Pulmonary artery endothelial cell (primary cell): ENCODE data around the gene ITPR1. TPM values are rescaled to one million over a fixed set of nuclear protein-coding genes. Genes with fewer than 3 reads are reported as not detected.

Experiments
- DNase-seq: peaks from one replicate; pipeline ENCODE4 v3.0.0-alpha.2; 2011; ENCODE audit warnings: low read depth, low spot score
- total RNA-seq: library from RNA; depleted of rRNA; stranded (reverse); fragments of >200 nt; gene quantifications from 2 replicates; pipeline ENCODE4 v1.2.3, GENCODE V29; 2014

Gene ITPR1
- total RNA-seq, 1 donor from 2014 or later = 15.2 TPM

GRCh38 chr3:4739289-4740236 is 246.4 kb downstream of the ITPR1 start:
- DNase-seq = no peak

GRCh38 chr3:4740397-4741105 is 247.4 kb downstream of the ITPR1 start:
- no peak for DNase-seq

- DNase-seq = no peak
Observed at GRCh38 chr3:4741106-4741403, 247.9 kb downstream of the ITPR1 start.

DNA sequence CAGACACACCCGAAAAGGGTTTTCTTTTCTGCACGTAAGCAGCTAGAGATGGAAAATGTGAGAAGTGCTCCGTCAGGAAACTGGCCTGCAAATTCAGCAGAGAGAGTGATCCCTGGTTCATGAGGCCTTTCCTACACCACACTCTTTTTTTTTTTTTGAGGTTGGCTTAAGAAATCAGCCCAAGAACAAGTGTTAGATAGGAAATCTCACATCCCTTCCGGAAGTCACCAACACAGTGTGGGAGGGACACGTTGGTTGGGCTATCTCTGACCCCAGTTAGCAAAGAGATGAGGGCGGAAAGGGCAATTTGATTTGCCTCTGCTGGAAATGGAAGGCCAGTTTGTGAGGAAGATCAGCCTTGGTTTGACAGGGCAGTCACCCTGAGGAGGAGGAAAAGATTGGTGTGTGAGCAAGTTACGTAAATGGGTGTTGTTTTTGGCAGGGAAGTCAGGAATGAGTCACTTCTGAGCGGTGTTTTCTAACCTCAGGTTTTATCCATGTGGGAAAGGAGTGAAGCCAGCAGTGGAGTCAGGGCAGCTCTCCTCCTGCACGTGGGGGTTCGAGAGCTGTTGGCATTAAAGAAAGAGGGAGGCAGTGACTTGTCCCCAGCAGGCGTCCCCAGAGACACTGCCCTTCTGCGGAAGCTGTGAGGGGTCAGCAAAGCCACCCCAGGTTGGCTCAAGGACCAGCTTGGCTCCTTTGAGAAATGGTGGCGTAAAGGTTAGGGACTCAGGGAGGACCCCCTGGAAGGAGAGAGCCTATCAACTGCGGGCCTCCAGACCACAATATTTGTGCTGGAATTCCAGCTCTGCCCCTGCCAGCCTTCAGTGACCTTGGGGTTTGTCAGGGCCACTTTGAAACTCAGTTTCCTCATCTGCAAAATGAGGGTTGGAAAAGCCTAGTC is 248.5 kb downstream of the ITPR1 start:
- DNase-seq = peak; percentile 95

- no peak for DNase-seq
Observed at GRCh38 chr3:4742359-4742758, 249.2 kb downstream of the ITPR1 start.

- DNase-seq = no peak
Observed at GRCh38 chr3:4743371-4743770, 250.2 kb downstream of the ITPR1 start.

DNA sequence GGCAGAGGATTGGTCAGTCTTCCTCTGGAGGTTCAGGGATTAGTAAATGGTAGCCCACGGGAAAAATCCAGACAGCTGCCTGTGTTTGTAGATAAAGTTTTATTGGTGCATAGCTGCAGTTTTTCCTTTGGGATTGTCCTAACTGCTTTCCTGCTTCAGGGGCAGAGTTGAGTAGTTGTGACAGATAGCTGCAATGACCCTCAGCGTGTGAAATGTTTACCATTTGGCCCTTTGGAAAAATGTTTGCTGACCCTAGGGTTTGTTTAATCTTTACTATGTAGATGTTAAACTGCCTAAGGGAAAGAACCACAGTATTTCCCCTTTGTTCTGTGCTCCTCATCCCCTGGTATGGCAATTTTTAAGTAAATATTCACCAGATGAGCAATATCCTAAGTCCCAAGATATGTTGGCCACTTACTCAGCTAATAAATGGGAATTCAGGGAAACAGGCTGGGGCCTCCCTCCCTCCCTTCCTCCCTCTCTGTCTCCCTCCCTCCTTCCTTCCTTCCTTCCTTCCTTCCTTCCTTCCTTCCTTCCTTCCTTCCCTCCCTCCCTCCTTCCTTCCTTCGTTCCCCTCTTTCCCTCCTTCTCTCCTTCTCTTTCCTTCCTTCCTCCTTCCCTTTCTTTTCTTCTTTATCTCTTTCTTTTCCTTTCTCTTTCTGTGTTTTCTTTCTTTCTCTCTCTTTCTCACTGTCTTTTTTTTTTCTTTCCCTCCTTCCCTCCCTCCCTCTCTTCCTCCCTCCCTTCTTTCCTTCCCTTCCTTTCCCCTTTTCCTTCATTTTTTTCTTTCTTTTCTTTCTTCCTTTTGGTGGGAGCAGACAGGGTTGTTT is 251.5 kb downstream of the ITPR1 start:
- peak; percentile 49 for DNase-seq

DNA sequence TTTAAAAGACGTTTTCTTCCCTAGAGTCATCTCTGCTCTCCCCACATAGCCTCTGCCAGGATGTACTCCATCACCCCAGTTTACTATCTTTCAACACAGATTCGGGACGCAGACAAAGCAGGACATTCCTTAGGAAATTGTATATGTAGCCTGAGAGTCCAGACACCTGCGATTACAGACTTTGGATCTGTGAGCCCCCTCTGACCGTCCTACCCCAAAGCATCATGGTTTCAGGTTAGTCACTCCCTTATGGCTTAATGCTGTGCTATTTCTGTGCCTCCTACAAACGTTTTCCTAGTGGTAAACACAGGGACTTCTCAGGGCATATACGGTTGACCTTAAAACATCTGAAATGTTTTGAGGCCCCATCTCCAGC is 252.1 kb downstream of the ITPR1 start:
- no peak for DNase-seq

GRCh38 chr3:4746241-4746958 is 253.3 kb downstream of the ITPR1 start:
- no peak for DNase-seq

DNA sequence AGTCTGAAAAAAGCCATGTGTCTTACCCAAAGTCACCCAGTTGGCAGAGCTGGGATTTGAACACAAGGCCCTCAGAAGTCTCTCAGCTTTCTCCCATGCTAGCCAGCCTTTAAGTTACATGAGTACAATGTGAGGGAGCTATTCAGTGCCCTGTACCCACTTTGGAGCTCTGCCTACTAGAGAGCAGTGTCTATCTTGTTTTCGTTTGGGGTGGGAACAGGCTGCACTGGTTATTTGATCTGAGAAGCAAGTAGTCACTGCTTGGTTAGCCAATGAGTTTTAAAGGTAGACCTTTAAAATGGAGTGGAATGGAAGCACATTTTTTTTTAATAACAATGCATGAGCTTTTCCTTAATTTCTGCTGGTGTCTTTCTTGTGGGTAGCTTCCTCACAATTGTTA is 255.0 kb downstream of the ITPR1 start:
- no peak for DNase-seq

DNA sequence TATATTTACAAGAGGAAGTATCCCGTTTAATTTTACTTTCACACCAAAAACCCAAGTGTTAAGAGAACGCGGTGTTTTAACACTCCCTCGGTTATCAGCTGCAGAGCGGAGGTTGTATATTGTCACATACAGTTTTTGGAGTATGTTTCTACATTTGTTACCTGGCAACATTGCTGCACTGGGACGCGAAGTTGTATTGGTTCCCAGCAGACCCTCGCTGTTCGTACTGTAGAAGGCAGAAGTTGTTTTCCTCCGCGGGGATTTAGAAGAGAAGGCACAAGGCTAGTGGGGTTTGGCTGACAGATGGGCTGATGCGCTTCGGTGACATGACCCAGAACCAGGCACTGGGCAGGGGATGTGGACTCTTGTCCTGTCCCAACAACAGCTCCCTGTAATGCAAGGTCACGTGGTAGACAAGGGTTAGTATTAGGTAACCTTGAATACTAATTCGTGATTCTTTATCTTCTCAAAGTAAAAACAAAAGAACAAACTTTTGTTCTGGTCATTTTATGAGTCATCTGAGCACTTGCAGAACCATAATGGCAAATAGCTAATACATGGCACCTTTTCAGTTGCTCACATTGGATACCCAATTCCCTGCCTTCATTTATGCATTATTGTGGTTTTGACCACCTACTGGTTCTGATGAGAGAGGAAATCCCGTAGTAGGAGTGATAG is 255.7 kb downstream of the ITPR1 start:
- DNase-seq = no peak

DNA sequence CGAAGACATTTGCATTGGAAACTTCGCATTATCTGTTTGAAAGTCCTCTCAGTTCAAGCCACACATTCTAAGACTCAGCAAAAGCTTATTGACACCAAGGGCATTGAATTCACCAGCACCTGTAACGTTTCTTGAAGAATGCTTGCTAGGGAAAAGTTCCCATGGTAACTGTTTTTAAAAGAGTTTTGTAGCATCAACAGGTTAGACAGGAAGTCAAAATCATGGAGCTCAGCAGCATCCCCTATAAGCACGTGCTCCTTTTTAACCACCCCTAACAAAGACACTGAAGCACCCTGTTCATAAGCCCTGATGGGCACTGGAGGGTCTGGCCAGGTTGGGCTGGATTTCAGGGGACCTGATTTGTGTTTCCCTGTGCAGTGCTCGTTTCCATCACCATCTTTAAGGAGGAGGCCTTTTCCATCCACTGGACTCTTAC is 256.4 kb downstream of the ITPR1 start:
- no peak for DNase-seq

GRCh38 chr3:4750306-4750968 is 257.3 kb downstream of the ITPR1 start:
- DNase-seq = peak; percentile 76

DNA sequence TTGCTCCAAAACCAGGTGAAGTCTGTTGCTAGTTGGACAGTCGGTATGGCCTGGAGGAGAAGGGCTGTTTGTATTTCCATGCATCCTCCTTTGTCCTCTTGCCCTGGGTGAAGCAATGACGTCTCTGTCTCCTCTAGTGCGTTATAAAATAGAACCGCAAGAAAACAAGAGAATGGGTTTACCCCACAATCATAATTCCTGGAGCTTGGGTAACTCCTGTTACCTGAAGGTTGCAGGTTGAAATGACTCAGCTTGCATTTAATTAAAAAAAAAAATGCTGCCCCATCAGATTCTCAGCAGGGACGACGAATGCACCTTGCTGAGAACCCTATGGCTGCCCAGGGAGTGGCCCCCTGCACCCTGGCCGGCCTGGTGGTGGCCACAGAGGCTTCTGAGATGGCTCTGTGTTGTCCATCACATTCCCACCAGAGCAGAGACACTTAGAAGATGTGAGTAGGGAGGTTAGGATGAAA is 257.9 kb downstream of the ITPR1 start:
- no peak for DNase-seq

GRCh38 chr3:4751502-4752101 is 258.5 kb downstream of the ITPR1 start:
- DNase-seq = peak; percentile 71

GRCh38 chr3:4752201-4753072 is 259.3 kb downstream of the ITPR1 start:
- DNase-seq = no peak

- no peak for DNase-seq
Observed at GRCh38 chr3:4753073-4753691, 260.0 kb downstream of the ITPR1 start.
